GM23248 (cell line): ENCODE data around the gene SERPIND1. TPM values are rescaled to one million over a fixed set of nuclear protein-coding genes. Genes with fewer than 3 reads are reported as not detected.
"Not testable (repeated sequence)": the region's sequence is repeated elsewhere in the genome, so short reads cannot be mapped to it uniquely, and the experiment has no call there.

Experiments
- DNase-seq: peaks from one replicate; pipeline ENCODE4 v3.0.0-alpha.2; 2015
- H2AFZ ChIP-seq: fragments of 200-600 bp; sonication (generic); 2 replicates; pipeline ENCODE4 v1.6.1; 2016; ENCODE audit warnings: antibody characterized with exemption
- H3F3A ChIP-seq: fragments of 200-600 bp; sonication (generic); 2 replicates; pipeline ENCODE4 v1.6.1; 2016; ENCODE audit warnings: mild to moderate bottlenecking, antibody characterized with exemption, mixed run types; ENCODE audit not compliant: insufficient read depth
- H3K27ac ChIP-seq: fragments of 200-600 bp; sonication (generic); 2 replicates; pipeline ENCODE4 v1.5.1; 2016; ENCODE audit warnings: mild to moderate bottlenecking
- H3K27me3 ChIP-seq: fragments of 200-600 bp; sonication (generic); replicated peaks from 2 replicates; pipeline ENCODE4 v1.6.1; 2016; ENCODE audit warnings: mild to moderate bottlenecking; ENCODE audit not compliant: insufficient read depth
- H3K36me3 ChIP-seq: fragments of 200-600 bp; sonication (generic); 2 replicates; pipeline ENCODE4 v1.6.1; 2016; ENCODE audit warnings: low read depth, mild to moderate bottlenecking
- H3K4me1 ChIP-seq: fragments of 200-600 bp; sonication (generic); 2 replicates; pipeline ENCODE4 v1.6.1; 2016; ENCODE audit warnings: mild to moderate bottlenecking; ENCODE audit not compliant: insufficient read depth
- H3K4me2 ChIP-seq: fragments of 200-600 bp; sonication (generic); one replicate; pipeline ENCODE4 v1.6.1; 2016; ENCODE audit warnings: mild to moderate bottlenecking; ENCODE audit not compliant: unreplicated experiment
- H3K4me3 ChIP-seq: fragments of 200-600 bp; sonication (generic); 2 replicates; pipeline ENCODE4 v1.5.1; 2016; ENCODE audit warnings: mild to moderate bottlenecking
- H3K79me2 ChIP-seq: fragments of 200-600 bp; sonication (generic); 2 replicates; pipeline ENCODE4 v1.6.1; 2016; ENCODE audit warnings: mild to moderate bottlenecking; ENCODE audit not compliant: insufficient read depth
- H3K9ac ChIP-seq: fragments of 200-600 bp; sonication (generic); 2 replicates; pipeline ENCODE4 v1.6.1; 2016; ENCODE audit warnings: mild to moderate bottlenecking
- H3K9me2 ChIP-seq: fragments of 200-600 bp; sonication (generic); 2 replicates; pipeline ENCODE4 v1.6.1; 2016; ENCODE audit warnings: mixed run types, mild to moderate bottlenecking, moderate library complexity; ENCODE audit not compliant: insufficient read depth
- H3K9me3 ChIP-seq: fragments of 200-600 bp; sonication (generic); one replicate; pipeline ENCODE4 v1.6.1; 2017; ENCODE audit warnings: low read depth
- H4K20me1 ChIP-seq: fragments of 200-600 bp; sonication (generic); 2 replicates; pipeline ENCODE4 v1.6.0; 2016; ENCODE audit not compliant: insufficient read depth
- EZH2 ChIP-seq: fragments of 200-600 bp; sonication (generic); IDR thresholded peaks from 2 replicates; pipeline ENCODE4 v1.6.1; 2018; ENCODE audit warnings: antibody characterized with exemption, mild to moderate bottlenecking; ENCODE audit not compliant: insufficient read depth, poor library complexity, severe bottlenecking
- EZH2phosphoT487 ChIP-seq: fragments of 200-600 bp; sonication (generic); IDR thresholded peaks from 2 replicates; pipeline ENCODE4 v1.6.1; 2018; ENCODE audit warnings: antibody characterized with exemption, moderate library complexity, mild to moderate bottlenecking, low read depth; ENCODE audit not compliant: insufficient read depth
- whole genome bisulfite sequencing, 2 experiments: methylation state at CpG; one replicate each; pipeline ENCODE4 v1.1.6; 2015 to 2017; ENCODE audit warnings: low lambda C conversion rate in 2 of 2, low coverage in 1 of 2; ENCODE audit errors: missing lambda C conversion rate in 2 of 2; 5-methylcytosine and 5-hydroxymethylcytosine counted together
- in situ Hi-C: fragments of 300-500 bp; cut with MboI; formaldehyde crosslinking; loops from 2 replicates; pipeline ENCODE4 v1.15.0; 2020
- polyA plus RNA-seq: library from polyadenylated mRNA; unstranded; fragments of >200 nt; fragmentation: Nextera tagmentation; extraction: Ambion mirVana; gene quantifications from 2 replicates; pipeline ENCODE4 v1.2.1, GENCODE V29; 2016
- total RNA-seq: library from RNA; depleted of rRNA; stranded (reverse); fragments of >200 nt; shearing (Covaris generic); gene quantifications from 2 replicates; pipeline ENCODE4 v1.2.3, GENCODE V29; 2014

Gene SERPIND1
- total and polyA plus RNA-seq, 2 experiments from 2014 or later: 0.26 TPM; not detected in 1

DNA sequence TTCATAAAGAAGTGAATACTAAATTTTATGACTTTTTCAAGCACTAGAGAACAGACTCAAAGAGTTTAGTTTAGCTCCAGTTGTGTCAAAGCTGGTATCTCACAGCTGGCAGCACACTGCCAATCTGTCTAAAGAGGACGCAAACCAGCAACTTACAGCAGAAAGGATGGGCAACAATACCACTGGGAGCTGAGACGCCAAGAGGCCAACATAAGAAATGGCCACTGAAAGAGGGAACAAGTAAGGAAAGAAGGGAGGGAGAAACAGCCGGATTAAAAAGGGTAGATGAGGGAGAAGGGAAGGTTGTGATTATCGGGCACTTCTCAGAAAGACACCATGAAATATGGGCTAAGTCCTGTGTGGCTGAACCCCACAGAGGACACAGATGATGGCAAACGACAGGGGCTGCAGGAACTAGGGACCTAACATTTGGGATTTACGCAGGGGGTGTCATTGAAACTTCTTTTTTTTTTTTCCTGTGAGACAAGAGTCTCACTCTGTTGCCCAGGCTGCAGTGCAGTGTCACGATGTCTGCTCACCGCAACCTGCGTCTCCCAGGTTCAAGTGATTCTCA is 41.7 kb downstream of the SERPIND1 start:
- no peaks in the 10 kb centered on the region for H3K4me1 ChIP-seq
- H3K9me3 ChIP-seq: no peaks in the 10 kb centered on the region
- no peak overlapping the region for H3K4me2 ChIP-seq
- in situ Hi-C loops: no loop called here
- H3K36me3 ChIP-seq: peaks cover 21% of the 10 kb centered on the region; the same call in 1 of the 2 replicates
- H2AFZ ChIP-seq: no peak overlapping the region
- H3K9me2 ChIP-seq: no peaks in the 10 kb centered on the region
- H3F3A ChIP-seq: no peaks in the 10 kb centered on the region
- H3K4me3 ChIP-seq: no peak overlapping the region
- H3K27ac ChIP-seq: no peak overlapping the region
- H3K9ac ChIP-seq: no peak overlapping the region
- DNase-seq: no peak
- no peaks in the 10 kb centered on the region for H4K20me1 ChIP-seq
- no peaks in the 10 kb centered on the region for H3K27me3 ChIP-seq
- H3K79me2 ChIP-seq: no peaks in the 10 kb centered on the region
- WGBS, 2 experiments: 93 to 95% methylated on average over 9 of the region's 9 CpGs
- no peak for TF ChIP-seq EZH2phosphoT487

DNA sequence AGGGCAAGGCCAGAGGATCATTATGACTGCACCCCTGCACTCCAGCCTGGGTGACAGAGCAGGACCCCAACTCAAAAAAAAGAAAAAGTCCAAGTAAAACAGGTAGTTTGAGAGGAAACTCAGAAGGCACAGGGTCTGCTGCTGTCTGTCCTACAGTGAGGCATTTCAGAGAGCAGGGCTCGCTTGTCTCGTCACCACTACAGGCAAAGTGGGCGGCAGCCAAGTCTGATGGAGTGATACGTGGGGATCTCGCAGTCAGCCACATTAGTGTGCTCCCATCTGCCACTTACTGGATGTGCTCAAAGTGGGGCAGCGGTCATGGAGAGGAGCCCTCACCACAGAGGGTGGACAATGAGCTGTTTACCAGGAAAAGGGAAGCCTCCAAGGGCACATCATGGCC is 42.6 kb downstream of the SERPIND1 start:
- peaks cover 21% of the 10 kb centered on the region; the same call in 1 of the 2 replicates for H3K36me3 ChIP-seq
- H3K27ac ChIP-seq: no peak overlapping the region
- in situ Hi-C loops: no loop called here
- no peaks in the 10 kb centered on the region for H3K4me1 ChIP-seq
- no peak for DNase-seq
- H3K27me3 ChIP-seq: no peaks in the 10 kb centered on the region
- H3K4me2 ChIP-seq: no peak overlapping the region
- no peaks in the 10 kb centered on the region for H4K20me1 ChIP-seq
- H3K9ac ChIP-seq: no peak overlapping the region
- 89 to 91% methylated on average over 6 of the region's 6 CpGs for WGBS, 2 experiments
- no peaks in the 10 kb centered on the region for H3F3A ChIP-seq
- H3K9me3 ChIP-seq: no peaks in the 10 kb centered on the region
- no peaks in the 10 kb centered on the region for H3K9me2 ChIP-seq
- TF ChIP-seq EZH2phosphoT487: no peak
- no peak overlapping the region for H2AFZ ChIP-seq
- no peaks in the 10 kb centered on the region for H3K79me2 ChIP-seq
- no peak overlapping the region for H3K4me3 ChIP-seq

DNA sequence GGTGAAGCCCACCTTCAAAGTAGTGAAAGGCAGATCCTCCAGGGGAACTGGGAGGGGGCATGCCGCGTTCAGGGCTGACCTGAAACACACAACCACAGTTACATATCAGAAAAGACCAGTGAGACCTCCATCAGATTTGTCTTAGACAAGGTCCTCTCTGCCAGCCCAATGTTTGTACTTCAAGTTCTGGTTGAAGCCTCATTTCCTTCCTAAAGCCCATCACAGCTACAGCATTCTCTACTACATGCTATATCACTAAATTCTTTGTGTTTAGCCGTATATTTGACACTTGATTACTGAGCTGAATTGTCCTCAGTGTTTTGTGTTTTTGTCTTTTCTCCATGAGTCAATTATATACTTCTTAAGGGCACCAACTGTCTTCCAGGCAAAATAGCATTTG is 44.6 kb downstream of the SERPIND1 start:
- in situ Hi-C loops: no loop called here

DNA sequence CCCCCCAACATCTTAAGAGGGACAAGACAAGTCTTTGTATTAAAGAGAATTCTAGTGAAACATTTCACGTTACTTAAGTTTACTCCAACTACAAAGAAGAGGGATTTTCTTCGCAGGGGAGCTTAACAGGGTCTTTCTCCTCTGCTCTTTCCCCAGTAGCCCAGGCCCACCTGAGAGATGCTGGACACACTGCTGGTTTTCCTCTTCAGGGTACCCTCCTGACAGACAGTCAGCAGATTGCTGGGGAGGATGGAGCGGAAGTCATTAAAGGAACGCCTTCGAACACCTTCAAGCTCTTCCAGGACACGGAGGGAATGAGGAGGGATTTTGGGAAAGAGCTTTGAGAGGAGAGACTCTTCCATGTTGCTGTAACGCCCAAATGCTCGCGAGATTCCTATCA is 45.6 kb downstream of the SERPIND1 start:
- no peak overlapping the region for H3K9ac ChIP-seq
- H3F3A ChIP-seq: no peaks in the 10 kb centered on the region
- H3K9me2 ChIP-seq: no peaks in the 10 kb centered on the region
- in situ Hi-C loops: no loop called here
- no peaks in the 10 kb centered on the region for H3K79me2 ChIP-seq
- TF ChIP-seq EZH2 (no peak), EZH2phosphoT487 (no peak)
- no peak overlapping the region for H3K4me2 ChIP-seq
- no peak overlapping the region for H3K4me3 ChIP-seq
- no peaks in the 10 kb centered on the region for H3K9me3 ChIP-seq
- peaks cover 19% of the 10 kb centered on the region; the same call in 1 of the 2 replicates for H3K36me3 ChIP-seq
- no peak overlapping the region for H3K27ac ChIP-seq
- H2AFZ ChIP-seq: no peak overlapping the region
- no peaks in the 10 kb centered on the region for H3K4me1 ChIP-seq
- WGBS, 2 experiments: 98 to 99% methylated on average over 9 of the region's 9 CpGs
- H3K27me3 ChIP-seq: no peaks in the 10 kb centered on the region
- DNase-seq: no peak
- no peaks in the 10 kb centered on the region for H4K20me1 ChIP-seq

More for the DNA sequence above, 44.6 kb downstream of the SERPIND1 start:
- H3K27me3 ChIP-seq: no peaks in the 10 kb centered on the region
- no peak for DNase-seq
- H3K27ac ChIP-seq: no peak overlapping the region
- no peak overlapping the region for H2AFZ ChIP-seq
- 88 to 91% methylated on average over 3 of the region's 3 CpGs for WGBS, 2 experiments
- H3K9ac ChIP-seq: no peak overlapping the region
- no peaks in the 10 kb centered on the region for H3K79me2 ChIP-seq
- H3K36me3 ChIP-seq: peaks cover 16% of the 10 kb centered on the region; the same call in 1 of the 2 replicates
- no peak overlapping the region for H3K4me3 ChIP-seq
- H4K20me1 ChIP-seq: no peaks in the 10 kb centered on the region
- H3K4me2 ChIP-seq: no peak overlapping the region
- TF ChIP-seq EZH2phosphoT487: no peak
- TF ChIP-seq EZH2: no peak
- H3K9me2 ChIP-seq: no peaks in the 10 kb centered on the region
- H3K9me3 ChIP-seq: no peaks in the 10 kb centered on the region
- H3K4me1 ChIP-seq: no peaks in the 10 kb centered on the region
- no peaks in the 10 kb centered on the region for H3F3A ChIP-seq

DNA sequence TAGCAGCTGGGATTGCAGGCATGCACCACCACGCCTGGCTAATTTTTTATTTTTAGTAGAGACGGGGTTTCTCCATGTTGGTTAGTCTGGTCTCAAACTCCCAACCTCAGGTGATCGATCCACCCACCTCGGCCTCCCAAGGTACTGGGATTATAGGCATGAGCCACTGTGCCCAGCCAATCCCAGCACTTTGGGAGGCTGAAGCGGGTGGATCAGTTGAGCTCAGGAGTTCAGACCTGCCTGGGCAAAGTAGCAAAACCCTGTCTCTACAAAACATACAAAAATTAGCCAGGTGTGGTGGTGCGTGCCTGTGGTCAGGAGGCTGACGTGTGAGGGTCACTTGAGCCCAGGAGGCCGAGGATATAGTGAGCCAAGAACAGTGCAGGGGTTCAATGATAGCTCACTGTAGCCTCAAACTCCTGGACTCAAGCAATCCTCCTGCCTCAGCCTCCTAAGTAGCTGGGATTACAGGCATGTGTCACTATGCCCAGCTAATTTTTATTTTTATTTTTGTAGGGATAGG is 47.9 kb downstream of the SERPIND1 start:
- H2AFZ ChIP-seq, H3K9me3 ChIP-seq, H3K79me2 ChIP-seq, H3K4me2 ChIP-seq, H3K4me1 ChIP-seq, H4K20me1 ChIP-seq, H3F3A ChIP-seq, H3K9ac ChIP-seq, H3K27me3 ChIP-seq, DNase-seq, in situ Hi-C loops, H3K4me3 ChIP-seq, H3K9me2 ChIP-seq, H3K27ac ChIP-seq: not testable (repeated sequence)
- peaks cover 19% of the 10 kb centered on the region; the same call in 1 of the 2 replicates for H3K36me3 ChIP-seq
- WGBS, 2 experiments: 95 to 98% methylated on average over 8 of the region's 8 CpGs
